ENCODE results near the gene COL23A1. TPM values are rescaled to one million over a fixed set of nuclear protein-coding genes. Genes with fewer than 3 reads are reported as not detected.

The COL23A1 gene
- total and polyA plus RNA-seq, 2 of the 8 experiments (the other 6 are each of a cell fraction or from before 2014, with no cell fraction given), result 3.1 to 4.7 TPM

- no peak for TF ChIP-seq CHD7 (IDR thresholded peaks at IDR 0.05; ENCODE audit: insufficient replicate concordance, low read length)
- TF ChIP-seq CTCF (IDR thresholded peaks at IDR 0.05; ENCODE audit: control extremely low read depth in 1 of 3, insufficient read depth in 1 of 3, low read depth in 1 of 3, low read length in 3 of 3), result no peak
- no peak for TF ChIP-seq TAF1 (IDR thresholded peaks at IDR 0.05; ENCODE audit: low read depth, low read length)
- no peak for TF ChIP-seq HDAC6 (IDR thresholded peaks at IDR 0.05; ENCODE audit: low read depth, low read length)
- TF ChIP-seq CTBP2 (IDR thresholded peaks at IDR 0.05; ENCODE audit: borderline replicate concordance, insufficient read depth, insufficient read length, low read length), result no peak
These were observed 43.5 kb downstream of the COL23A1 start (continued) for GRCh38 chr5:178546675-178547033.

All from H1 (cell line).